Retinal pigment epithelial cell (primary cell): ENCODE results near the gene C19orf44.
"Not testable (repeated sequence)": the region's sequence is repeated elsewhere in the genome, so short reads cannot be mapped to it uniquely, and the experiment has no call there.

ENCODE experiments used
- DNase-seq: peaks from one replicate; pipeline ENCODE4 v3.0.0-alpha.2; 2010; ENCODE audit warnings: low read depth
- H3K4me3 ChIP-seq: 2 replicates; pipeline ENCODE4 v1.5.1; 2011; ENCODE audit warnings: mild to moderate bottlenecking, low read length, control low read depth, moderate library complexity
- CTCF ChIP-seq: conservative IDR thresholded peaks from 2 replicates; pipeline ENCODE4 v1.5.1; 2011; ENCODE audit warnings: low read depth, low read length, control low read depth, inconsistent platforms

C19orf44 gene

GRCh38 chr19:16482745-16483144 lies 13.4 kb upstream of the C19orf44 start:
- no peak for TF ChIP-seq CTCF
- H3K4me3 ChIP-seq = no peak overlapping the region
- DNase-seq = no peak

- not testable (repeated sequence) for H3K4me3 ChIP-seq, DNase-seq
These were observed 9.7 kb upstream of the C19orf44 start for GRCh38 chr19:16486476-16486875.

GRCh38 chr19:16496613-16496983 lies 404 bp downstream of the C19orf44 start:
- peak; percentile 24 for DNase-seq

GRCh38 chr19:16497042-16497441 lies 848 bp downstream of the C19orf44 start:
- H3K4me3 ChIP-seq = peak overlapping the region; percentile 87
- no peak for DNase-seq

More at GRCh38 chr19:16496613-16496983, 404 bp downstream of the C19orf44 start:
- H3K4me3 ChIP-seq = peak overlapping the region; percentile 87
- TF ChIP-seq CTCF = no peak

GRCh38 chr19:16497837-16498236 lies 1.6 kb downstream of the C19orf44 start:
- no peak for TF ChIP-seq CTCF
- no peak overlapping the region for H3K4me3 ChIP-seq
- no peak for DNase-seq

More at GRCh38 chr19:16497042-16497441, 848 bp downstream of the C19orf44 start:
- no peak for TF ChIP-seq CTCF

- no peak for DNase-seq
- TF ChIP-seq CTCF = no peak
- no peak overlapping the region for H3K4me3 ChIP-seq
These were observed 8.1 kb downstream of the C19orf44 start for GRCh38 chr19:16504271-16504670.

GRCh38 chr19:16506161-16506560 lies 10.0 kb downstream of the C19orf44 start:
- not testable (repeated sequence) for DNase-seq, H3K4me3 ChIP-seq

- DNase-seq = no peak
- TF ChIP-seq CTCF = no peak
- H3K4me3 ChIP-seq = no peak overlapping the region
These were observed 10.8 kb downstream of the C19orf44 start for GRCh38 chr19:16506961-16507360.
